Medulla oblongata (tissue), 1 donor: ENCODE results near the gene RBM27.
"Not testable (repeated sequence)": the region's sequence is repeated elsewhere in the genome, so short reads cannot be mapped to it uniquely, and the experiment has no call there.

Source experiments
- DNase-seq: peaks from one replicate; pipeline ENCODE4 v3.0.0-alpha.2; 2015; ENCODE audit errors: extremely low spot score

RBM27 gene

DNA sequence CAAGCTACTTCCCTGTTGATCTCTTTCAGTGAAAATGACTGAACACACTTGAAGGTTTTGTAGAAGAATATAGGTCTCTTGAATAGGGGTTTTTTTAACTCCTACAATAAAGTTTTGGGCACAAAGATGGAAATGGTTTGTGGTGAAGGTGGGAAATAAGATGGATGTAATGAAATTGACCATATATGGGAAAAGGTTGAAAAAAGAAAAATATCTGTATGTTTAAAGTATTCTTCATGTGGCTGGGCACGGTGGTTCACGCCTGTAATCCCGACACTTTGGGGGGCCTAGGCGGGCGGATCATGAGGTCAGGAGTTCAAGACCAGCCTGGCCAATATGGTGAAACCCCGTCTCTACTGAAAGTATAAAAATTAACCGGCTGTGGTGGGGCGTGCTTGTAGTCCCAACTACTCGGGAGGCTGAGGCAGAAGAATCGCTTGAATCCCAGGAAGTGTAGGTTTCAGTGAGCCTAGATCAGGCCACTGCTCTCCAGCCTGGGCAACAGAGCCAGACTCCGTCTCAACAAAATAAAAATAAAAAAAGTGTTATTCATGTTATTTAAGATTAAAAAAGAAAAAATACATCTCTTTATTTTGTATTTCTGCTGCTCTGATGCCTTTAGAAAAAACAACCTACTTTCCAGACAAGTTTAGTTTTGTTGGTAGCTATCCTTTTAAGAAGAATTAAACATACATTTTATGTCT lies 2.2 kb downstream of the RBM27 start:
- DNase-seq = no peak

DNA sequence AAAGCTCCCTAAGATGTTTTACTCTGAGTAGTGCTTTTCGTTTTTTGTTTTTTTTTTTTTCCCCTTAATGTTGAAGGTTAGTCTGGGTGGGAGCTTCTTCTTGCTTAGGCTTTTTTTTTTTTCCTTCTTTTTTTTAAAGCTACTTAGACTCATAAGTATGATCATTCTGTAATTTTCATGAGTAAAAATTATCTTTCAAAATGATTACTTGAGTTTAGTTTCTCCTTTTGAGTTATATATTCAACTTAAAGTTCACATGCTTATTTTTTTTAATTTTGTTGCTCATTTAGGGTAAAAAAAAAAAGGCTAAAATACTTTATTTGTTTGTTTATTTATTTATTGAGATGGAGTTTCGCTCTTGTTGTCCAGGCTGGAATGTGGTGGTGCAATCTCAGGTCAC lies 2.9 kb downstream of the RBM27 start:
- no peak for DNase-seq

DNA sequence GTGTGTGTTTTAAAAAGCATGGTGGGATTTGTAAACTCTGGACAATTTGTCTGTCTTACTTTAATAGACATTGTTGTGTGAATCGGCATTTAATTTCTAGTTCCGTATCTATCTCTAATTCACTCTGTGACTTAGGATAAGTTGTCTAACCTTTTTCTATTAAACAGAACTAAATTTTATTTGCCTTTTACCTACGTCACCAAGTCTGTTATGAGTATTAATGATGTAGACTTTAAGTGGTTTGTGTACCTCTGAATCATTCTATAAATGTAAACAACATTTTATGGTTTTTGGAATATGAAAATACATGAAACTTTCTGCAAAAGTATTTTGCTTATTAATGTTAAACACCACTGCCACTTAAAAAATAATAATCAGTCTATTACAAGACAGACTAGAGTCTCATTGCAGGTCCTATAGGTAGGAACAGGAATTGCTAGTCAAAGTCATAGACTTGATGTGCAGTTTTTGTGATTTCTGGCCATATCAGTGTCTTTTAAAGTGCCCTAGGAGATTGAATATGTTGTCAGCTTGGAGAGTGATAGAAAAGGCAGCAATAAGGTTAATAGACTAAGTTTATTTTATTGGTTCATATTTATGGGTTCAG lies 5.6 kb downstream of the RBM27 start:
- no peak for DNase-seq

DNA sequence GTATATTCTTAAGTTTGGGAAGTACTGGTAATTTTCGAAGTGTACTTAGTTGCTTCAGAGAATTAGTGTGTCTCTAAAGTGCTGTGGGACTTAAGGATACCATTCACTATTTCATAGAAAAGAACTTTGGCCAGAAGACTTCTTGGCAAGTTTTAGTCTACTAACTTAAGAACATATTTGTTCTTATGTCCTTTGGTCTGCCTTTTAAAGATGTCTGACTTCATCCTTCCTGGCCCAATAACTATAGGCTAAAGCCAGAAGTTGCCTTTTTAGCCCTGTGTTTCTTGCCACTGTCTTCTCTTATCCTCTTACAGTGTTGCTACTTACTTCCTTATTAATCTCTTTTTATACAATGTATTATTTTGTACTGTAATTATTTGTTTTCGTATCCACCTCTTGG lies 6.3 kb downstream of the RBM27 start:
- DNase-seq = peak; percentile 9

DNA sequence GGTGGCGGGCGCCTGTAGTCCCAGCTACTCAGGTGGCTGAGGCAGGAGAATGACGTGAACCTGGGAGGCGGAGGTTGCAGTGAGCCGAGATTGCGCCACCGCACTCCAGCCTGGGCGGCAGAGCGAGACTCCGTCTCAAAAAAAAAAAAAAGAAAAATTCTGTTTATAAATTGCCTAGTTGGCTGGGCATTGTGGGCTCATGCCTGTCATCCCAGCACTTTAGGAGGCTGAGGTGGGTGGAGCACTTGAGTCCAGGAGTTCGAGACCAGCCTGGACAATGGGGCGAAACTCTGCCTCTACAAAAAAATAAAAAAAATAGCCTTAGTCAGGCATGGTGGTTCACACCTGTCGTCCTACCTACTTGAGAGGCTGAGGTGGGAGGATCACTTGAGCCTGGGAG lies 7.4 kb downstream of the RBM27 start:
- DNase-seq = not testable (repeated sequence)

DNA sequence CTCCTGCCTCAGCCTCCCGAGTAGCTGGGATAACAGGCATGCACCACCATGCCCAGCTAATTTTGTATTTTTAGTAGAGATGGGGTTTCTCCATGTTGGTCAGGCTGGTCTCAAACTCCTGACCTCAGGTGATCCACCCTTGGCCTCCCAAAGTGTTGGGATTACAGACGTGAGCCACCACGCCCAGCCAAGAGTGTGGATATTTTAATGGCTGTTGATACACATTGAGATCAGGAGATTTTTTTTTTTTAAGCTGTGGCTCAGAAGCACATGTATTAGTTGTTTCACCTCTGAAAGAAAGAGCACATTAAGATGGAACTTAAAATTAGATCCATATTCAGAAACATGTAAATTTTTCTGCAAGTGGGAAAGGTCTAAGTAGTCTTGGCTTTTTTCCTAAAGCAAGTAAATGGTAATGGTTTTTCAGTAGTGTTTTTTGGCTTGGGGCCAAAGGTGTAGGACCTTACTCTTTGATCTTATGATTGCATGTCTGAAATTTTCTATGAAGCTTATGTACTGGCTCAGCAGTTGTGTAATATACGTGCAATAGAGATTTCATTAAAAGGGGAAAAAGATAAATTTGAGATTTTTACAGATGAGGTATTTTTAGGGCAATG lies 9.9 kb downstream of the RBM27 start:
- no peak for DNase-seq

DNA sequence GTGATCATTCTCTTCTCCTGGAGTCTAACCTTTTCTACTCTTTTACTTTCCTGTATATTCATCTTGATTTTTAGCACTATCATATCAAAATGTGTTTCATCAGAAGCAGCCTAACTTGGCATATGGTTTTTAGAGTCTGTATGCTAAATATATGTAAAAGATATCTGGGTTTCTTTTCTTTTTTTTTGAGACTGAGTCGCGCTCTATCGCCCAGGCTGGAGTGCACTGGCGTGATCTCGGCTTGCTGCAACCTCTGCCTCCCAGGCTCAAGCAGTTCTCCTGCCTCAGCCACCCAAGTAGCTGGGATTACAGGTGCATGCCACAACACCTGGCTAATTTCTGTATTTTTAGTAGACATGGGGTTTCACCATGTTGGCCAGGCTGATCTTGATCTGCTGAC lies 11.5 kb downstream of the RBM27 start:
- DNase-seq = not testable (repeated sequence)

DNA sequence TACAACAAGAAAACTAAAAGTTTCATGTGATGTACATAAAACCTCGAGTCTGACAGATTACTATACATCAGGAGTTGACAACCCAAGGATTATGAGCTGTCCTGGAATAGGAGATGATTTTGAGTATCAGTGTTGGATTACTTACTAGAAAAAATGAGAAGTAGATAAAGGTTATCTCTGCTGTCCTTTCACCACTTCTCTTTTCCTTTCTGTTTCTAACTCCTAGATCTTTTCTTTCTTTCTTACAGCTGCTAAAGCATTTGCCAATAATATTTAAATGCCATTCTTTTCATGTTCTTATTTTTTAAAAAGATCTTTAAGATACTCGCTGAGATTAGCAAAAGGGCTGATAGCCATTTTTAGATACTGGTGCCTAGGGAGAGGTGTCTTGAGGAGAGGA lies 14.8 kb downstream of the RBM27 start:
- DNase-seq = no peak

DNA sequence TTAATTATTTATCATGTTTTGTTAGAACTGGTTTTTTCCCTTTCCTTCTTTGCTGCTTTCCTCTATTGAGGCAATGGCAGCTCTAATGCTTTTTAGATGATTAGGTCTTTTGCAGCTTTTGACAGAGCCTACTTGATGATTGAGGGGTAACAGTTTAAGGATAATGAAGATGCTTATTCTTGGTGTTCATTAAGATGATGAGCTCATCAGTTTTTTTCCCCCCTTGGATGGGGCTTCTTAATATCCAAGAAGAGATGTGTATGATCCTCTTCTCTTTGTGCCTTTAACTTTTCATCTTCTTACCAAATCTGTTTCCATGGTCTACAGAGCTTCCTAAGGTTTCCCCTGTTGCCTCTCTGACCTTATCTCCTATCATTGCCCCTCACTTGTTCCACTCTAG lies 15.8 kb downstream of the RBM27 start:
- DNase-seq = no peak

DNA sequence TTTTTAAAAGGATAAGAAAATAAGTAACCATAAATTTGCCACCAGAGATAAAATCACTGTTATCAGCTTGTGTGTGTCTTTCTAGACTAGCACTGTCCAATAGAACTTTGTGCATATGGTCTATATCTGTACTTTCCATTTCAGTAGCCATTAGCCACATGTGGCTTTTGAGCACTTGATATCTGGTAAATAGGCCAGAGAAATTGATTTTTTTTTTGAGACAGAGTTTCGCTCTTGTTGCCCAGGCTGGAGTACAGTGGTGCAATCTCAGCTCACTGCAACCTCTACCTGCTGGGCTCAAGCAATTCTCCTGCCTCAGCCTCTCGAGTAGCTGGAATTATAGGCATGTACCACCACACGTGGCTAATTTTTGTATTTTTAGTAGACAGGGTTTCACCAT lies 17.8 kb downstream of the RBM27 start:
- no peak for DNase-seq

DNA sequence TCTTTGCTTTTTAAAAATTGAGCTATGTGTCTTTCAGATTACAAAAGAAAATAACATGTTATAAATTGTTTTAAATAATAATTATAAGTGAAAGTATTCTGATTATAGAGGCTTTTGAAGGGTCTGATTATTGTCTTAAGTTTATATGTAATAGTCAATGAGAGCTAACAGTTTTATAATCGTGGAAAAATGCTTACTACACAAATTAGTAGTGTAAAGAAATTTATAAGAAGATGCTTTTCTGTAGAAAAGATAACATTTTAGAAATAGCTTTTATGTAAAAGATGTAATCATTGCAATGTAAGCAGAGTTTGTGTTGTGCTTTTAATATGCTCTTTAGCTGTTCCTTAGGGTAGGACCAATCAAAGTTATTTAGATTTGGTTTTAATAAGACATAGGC lies 18.6 kb downstream of the RBM27 start:
- no peak for DNase-seq

DNA sequence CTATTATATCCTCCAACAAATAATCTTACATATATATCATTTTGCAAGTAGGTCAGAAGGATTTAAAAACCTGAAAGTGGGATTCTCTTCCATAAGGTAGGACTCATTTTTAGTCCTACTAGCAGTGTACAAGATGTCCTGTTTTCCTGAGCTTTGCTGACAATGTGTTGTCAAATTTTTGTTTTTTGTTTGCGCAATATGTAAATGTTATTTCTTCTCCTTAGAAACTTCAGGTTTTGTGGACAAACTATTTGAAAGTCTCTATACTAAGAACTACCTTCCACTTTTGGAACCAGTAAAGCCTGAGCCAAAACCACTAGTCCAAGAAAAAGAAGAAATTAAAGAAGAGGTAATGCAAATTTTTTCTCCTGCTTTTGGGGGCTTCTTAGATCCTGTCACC lies 19.8 kb downstream of the RBM27 start:
- DNase-seq = no peak

DNA sequence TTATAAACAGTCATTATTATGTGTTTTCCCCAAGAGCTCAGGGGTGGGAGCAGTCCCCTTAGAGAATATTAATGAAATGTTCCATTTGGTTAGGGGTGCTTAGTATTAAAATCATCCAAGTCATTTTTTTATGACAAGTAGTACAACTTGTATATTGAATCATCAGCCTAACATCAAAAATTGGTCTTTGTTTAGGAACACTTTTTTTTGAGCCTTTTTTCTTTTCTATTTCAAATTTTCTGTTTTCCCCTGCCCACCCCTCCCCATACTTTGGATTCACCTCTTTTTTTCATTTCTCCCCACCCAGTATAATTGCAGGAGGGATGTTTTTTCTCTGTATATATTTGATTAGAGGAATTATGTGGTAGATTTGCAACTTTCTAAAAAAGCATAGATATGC lies 25.8 kb downstream of the RBM27 start:
- no peak for DNase-seq

DNA sequence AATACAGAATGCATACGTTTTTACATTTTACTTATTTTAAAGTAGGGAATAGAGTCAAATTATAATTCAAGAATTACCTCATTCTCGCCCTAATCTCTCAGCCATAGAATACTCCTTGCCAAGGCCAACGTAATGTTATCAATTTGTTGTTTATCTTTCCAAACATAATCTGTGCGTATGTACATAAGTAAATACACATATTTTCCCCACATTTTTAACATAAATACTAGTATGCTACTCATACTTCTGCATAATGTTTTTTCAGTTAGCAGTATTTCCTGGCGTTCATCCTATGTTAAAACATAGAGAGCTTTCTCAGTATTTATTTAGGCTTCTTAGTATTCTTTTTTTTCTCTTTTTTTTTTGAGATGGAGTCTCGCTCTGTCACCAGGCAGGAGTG lies 28.8 kb downstream of the RBM27 start:
- no peak for DNase-seq

DNA sequence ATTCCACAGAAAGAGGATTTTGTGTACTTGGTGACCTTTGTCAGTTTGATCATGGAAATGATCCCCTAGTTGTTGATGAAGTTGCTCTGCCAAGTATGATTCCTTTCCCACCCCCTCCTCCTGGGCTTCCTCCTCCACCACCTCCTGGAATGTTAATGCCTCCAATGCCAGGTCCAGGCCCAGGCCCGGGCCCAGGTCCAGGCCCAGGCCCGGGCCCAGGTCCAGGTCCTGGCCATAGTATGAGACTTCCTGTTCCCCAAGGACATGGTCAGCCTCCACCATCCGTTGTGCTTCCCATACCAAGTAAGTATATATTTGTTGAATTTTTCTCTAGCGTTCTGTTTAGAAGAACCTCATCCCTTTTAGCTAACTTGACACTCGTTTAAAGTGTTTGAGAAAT lies 30.0 kb downstream of the RBM27 start:
- DNase-seq = peak; percentile 25

DNA sequence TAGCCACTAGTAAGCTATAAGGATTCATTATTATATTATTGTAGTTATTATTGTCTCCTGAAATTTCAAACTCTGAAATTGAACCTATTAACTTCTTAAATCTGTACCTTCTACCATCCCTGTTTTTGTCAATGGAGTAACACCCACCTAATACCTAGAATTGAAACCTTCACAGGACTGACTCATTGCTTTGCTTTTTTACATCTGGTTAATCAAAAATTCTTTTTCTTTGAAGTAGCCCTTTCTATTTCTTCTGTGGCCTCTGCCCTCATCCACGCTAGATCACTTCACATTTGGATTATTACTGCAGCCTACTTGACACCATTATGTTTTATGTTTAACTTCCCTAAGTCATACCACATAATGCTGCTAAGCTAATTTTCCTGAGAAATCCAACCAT lies 35.6 kb downstream of the RBM27 start:
- DNase-seq = no peak

DNA sequence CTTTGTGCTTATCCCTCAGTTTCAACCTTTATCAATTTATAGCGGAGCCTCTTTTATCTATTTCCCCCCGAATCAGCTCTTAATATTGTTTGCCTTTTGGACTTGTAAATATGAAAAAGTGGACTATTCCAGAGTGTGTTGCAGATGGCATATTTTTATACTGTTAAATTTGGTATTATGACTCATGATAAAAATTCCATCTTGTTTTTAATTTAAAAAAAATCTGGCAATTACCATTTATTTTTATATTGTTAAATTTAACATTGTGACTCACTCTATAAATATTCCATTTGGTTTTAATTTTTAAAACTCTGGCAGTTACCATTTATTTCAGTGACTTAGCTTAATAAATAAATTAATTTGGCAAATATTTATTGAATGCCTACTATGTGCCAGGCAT lies 37.5 kb downstream of the RBM27 start:
- DNase-seq = no peak

DNA sequence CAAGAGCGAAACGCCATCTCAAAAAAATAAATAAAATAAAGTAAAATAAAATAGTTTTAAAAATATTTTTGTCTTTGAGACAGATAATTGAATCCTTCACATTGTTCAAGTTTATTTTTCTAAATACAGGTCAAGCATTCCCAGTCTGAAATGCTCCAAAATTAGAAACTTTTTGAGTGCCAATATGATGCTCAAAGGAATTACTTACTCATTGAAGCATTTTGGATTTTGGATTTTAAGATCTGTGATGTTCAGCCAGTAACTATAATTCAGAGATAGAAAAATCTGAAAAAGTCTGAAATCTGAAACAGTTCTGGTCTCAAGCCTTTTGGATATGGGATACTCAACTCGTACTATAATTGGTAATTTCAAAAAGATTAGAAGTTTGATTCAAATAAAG lies 39.8 kb downstream of the RBM27 start:
- DNase-seq = no peak

DNA sequence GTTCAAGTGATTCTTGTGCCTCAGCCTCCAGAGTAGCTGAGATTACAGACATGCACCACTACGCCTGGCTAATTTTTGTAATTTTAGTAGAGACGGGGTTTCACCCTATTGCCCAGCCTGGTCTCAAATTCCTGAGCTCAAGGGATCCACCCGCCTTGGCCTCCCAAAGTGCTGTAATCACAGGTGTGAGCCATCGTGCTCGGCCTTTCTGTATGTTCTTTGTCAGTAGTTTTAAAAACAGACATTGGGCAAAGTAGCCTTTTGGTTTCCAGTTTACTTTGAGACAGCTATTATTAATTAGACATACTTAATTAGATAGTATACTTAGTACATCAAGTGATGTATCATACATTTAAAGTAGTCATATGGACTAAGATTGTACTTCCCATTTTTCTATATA lies 45.2 kb downstream of the RBM27 start:
- DNase-seq = no peak

DNA sequence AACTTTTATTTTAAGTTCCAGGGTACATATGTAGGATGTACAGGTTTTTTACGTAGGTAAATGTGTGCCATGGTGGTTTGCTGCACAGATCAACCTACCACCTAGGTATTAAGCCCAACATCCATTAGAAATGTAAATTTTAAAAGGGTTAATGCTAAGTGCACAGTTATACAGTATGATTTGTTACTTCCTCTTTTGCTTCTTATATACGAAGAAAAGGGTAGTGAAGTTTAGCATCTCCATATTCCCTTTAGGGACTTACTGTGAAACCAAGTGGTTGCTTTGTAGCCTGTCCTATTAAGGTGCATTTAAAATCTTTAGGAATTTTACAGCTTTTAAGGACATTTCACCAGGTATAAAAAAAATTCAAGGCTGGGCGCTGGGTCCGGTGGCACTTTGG lies 46.4 kb downstream of the RBM27 start:
- no peak for DNase-seq
